Hematopoietic multipotent progenitor cell treated with erythropoietin and hydrocortisone succinate and interleukin-3 and kit ligand, for 17 days (in vitro differentiated cells): Measurements from ENCODE around the gene VPS35.

Source experiments
- DNase-seq: peaks from one replicate; pipeline ENCODE4 v3.0.0-alpha.2; 2015; ENCODE audit warnings: low spot score

VPS35 gene

GRCh38 chr16:46612121-46612520 lies 76.9 kb downstream of the VPS35 start:
- no peak for DNase-seq

DNA sequence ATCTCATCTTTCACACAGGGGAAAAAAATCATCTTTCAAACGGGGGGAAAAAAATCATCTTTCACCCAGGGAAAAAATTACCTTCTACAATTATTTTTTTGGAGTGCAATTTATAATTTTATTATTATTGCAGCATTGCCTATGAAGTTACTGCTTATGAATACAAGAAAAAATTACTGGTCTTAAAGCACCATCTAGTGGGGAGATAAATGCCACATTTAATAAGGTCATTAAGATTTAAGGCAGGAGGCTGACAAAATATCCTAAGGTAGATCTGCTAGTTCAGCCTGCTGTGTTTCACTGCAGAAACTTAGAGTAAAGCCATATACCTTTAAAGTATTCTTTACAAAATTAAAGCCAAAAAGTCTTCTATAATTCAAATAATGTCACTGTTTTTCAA lies 81.4 kb downstream of the VPS35 start:
- DNase-seq, result peak; percentile 46

GRCh38 chr16:46606231-46606630 lies 82.7 kb downstream of the VPS35 start:
- no peak for DNase-seq
